HepG2 (cell line): ENCODE measurements around the gene GAPDH. TPM values are rescaled to one million over a fixed set of nuclear protein-coding genes. Genes with fewer than 3 reads are reported as not detected.

ENCODE experiments used
- ATF7-NPFF ChIP-seq: sonication (generic); formaldehyde crosslinking; IDR thresholded peaks from 2 replicates; pipeline ENCODE4 v1.8.1; 2023; ENCODE audit warnings: mild to moderate bottlenecking, low read depth, missing genetic modification reagents, moderate library complexity
- BATF2 ChIP-seq: sonication (generic); formaldehyde crosslinking; IDR thresholded peaks from 2 replicates; pipeline ENCODE4 v1.8.0; 2022; ENCODE audit warnings: mild to moderate bottlenecking, missing genetic modification reagents, moderate library complexity
- ETS1 ChIP-seq: sonication (generic); formaldehyde crosslinking; IDR thresholded peaks from 2 replicates; pipeline ENCODE4 v1.4.0; 2020; ENCODE audit warnings: missing genetic modification reagents
- MATR3 ChIP-seq: sonication (generic); formaldehyde crosslinking; IDR thresholded peaks from 2 replicates; pipeline ENCODE4 v1.4.0; 2020; ENCODE audit warnings: missing genetic modification reagents
- MAZ ChIP-seq, 2 experiments: sonication (generic) in 1 of 2; formaldehyde crosslinking in 1 of 2; IDR thresholded peaks; 2 replicates each; pipeline versions ENCODE4 v1.5.0 to v1.6.1; 2012 to 2020; ENCODE audit warnings: low read depth in 2 of 2, mild to moderate bottlenecking in 2 of 2, borderline replicate concordance in 1 of 2, improper control_type of control experiment in 1 of 2, low read length in 1 of 2, missing genetic modification reagents in 1 of 2, moderate library complexity in 1 of 2
- NCOA5 ChIP-seq: sonication (generic); formaldehyde crosslinking; IDR thresholded peaks from 2 replicates; pipeline ENCODE4 v1.4.0; 2020; ENCODE audit warnings: missing genetic modification reagents
- POLR2AphosphoS5 ChIP-seq: IDR thresholded peaks from 2 replicates; pipeline ENCODE4 v1.6.1; 2012; ENCODE audit warnings: low read depth, low read length
- PREB ChIP-seq: sonication (generic); formaldehyde crosslinking; IDR thresholded peaks from 2 replicates; pipeline ENCODE4 v1.4.0; 2020; ENCODE audit warnings: missing genetic modification reagents
- RAD21 ChIP-seq: fragments of 450-650 bp; formaldehyde crosslinking; IDR thresholded peaks from 2 replicates; pipeline ENCODE4 v1.5.0; 2020; ENCODE audit warnings: mild to moderate bottlenecking
- RFX5 ChIP-seq: IDR thresholded peaks from 2 replicates; pipeline ENCODE4 v1.6.1; 2011; ENCODE audit warnings: low read depth, low read length, improper control_type of control experiment
- RXRA ChIP-seq: sonication (generic); formaldehyde crosslinking; IDR thresholded peaks from 2 replicates; pipeline ENCODE4 v1.5.1; 2020; ENCODE audit warnings: missing genetic modification reagents
- SIN3A ChIP-seq: IDR thresholded peaks from 2 replicates; pipeline ENCODE4 v1.6.1; 2011; ENCODE audit warnings: low read depth, mild to moderate bottlenecking, control low read depth, low read length, borderline replicate concordance
- TCF12 ChIP-seq, 2 experiments: fragments of 450-650 bp in 1 of 2; sonication (generic) in 1 of 2; formaldehyde crosslinking in 1 of 2; IDR thresholded peaks; 2 replicates each; pipeline versions ENCODE4 v1.6.1 to v1.8.0; 2017 to 2022; ENCODE audit warnings: antibody characterized with exemption in 1 of 2, mild to moderate bottlenecking in 1 of 2, missing genetic modification reagents in 1 of 2, moderate library complexity in 1 of 2
- ZBTB34 ChIP-seq: sonication (generic); formaldehyde crosslinking; IDR thresholded peaks from 2 replicates; pipeline ENCODE4 v1.8.0; 2022; ENCODE audit warnings: mild to moderate bottlenecking, missing genetic modification reagents
- ZBTB42 ChIP-seq: sonication (generic); formaldehyde crosslinking; IDR thresholded peaks from 2 replicates; pipeline ENCODE4 v1.5.0; 2020; ENCODE audit warnings: mild to moderate bottlenecking, missing genetic modification reagents
- ZBTB7A ChIP-seq: sonication (generic); formaldehyde crosslinking; IDR thresholded peaks from 2 replicates; pipeline ENCODE4 v1.8.0; 2022; ENCODE audit warnings: mild to moderate bottlenecking, missing genetic modification reagents
- ZC3H13 ChIP-seq: sonication (generic); formaldehyde crosslinking; IDR thresholded peaks from 2 replicates; pipeline ENCODE4 v1.8.1; 2023; ENCODE audit warnings: mild to moderate bottlenecking, missing genetic modification reagents, moderate library complexity
- ZFP37 ChIP-seq: sonication (generic); formaldehyde crosslinking; IDR thresholded peaks from 2 replicates; pipeline ENCODE4 v1.4.0; 2020; ENCODE audit warnings: missing genetic modification reagents, borderline replicate concordance
- ZNF224 ChIP-seq: sonication (generic); formaldehyde crosslinking; IDR thresholded peaks from 2 replicates; pipeline ENCODE4 v1.5.0; 2020; ENCODE audit warnings: mild to moderate bottlenecking, missing genetic modification reagents
- ZNF280B ChIP-seq: sonication (generic); formaldehyde crosslinking; IDR thresholded peaks from 2 replicates; pipeline ENCODE4 v1.5.0; 2020; ENCODE audit warnings: missing genetic modification reagents, mild to moderate bottlenecking, borderline replicate concordance
- ZNF343 ChIP-seq: sonication (generic); formaldehyde crosslinking; IDR thresholded peaks from 2 replicates; pipeline ENCODE4 v1.4.0; 2020; ENCODE audit warnings: mild to moderate bottlenecking, missing genetic modification reagents
- ZNF746 ChIP-seq: sonication (generic); formaldehyde crosslinking; IDR thresholded peaks from 2 replicates; pipeline ENCODE4 v1.8.0; 2022; ENCODE audit warnings: mild to moderate bottlenecking, missing genetic modification reagents
- ZZZ3 ChIP-seq: sonication (generic); formaldehyde crosslinking; IDR thresholded peaks from 2 replicates; pipeline ENCODE4 v1.4.0; 2020; ENCODE audit warnings: missing genetic modification reagents, mild to moderate bottlenecking, borderline replicate concordance
- polyA plus RNA-seq, 8 experiments: library from polyadenylated mRNA; depleted of rRNA in 3 of 8; stranded (reverse) in 7 of 8; unstranded in 1 of 8; fragments of >200 nt; fragmentation: Illumina TruSeq in 4 of 8; extraction: Trizol in 4 of 8; gene quantifications; 2 replicates each; pipeline versions ENCODE4 v1.2.1 to v1.2.3, GENCODE V29; 2011 to 2016; ENCODE audit warnings: low read depth in 4 of 8, missing spikeins in 1 of 8, mixed read lengths in 1 of 8; ENCODE audit not compliant: insufficient read depth in 1 of 8
- total RNA-seq, 5 experiments: library from RNA; depleted of rRNA; stranded (reverse); fragments of >200 nt; fragmentation: Illumina TruSeq; extraction: Trizol; gene quantifications; 2 replicates each; pipeline ENCODE4 v1.2.3, GENCODE V29; 2016; ENCODE audit warnings: low read depth in 1 of 5

GAPDH gene
- total and polyA plus RNA-seq, 2 of the 13 experiments (the other 11 are each of a cell fraction or from before 2014, with no cell fraction given), result 3,038 to 12,722 TPM

GRCh38 chr12:6533653-6533922 is 729 bp upstream of the GAPDH start (continued):
- TF ChIP-seq ATF7-NPFF (CRISPR knock-in tag), result peak; percentile 32; the same call in 1 of the 2 replicates
- no peak for TF ChIP-seq RFX5
- TF ChIP-seq ZNF280B (CRISPR knock-in tag), result peak; percentile 57; the same call in 1 of the 2 replicates
- TF ChIP-seq MAZ (IDR thresholded peaks at IDR 0.05; ENCODE audit: borderline replicate concordance, low read depth, low read length), result no peak
- peak; percentile 31 for TF ChIP-seq MAZ (CRISPR knock-in tag; IDR thresholded peaks at IDR 0.05; ENCODE audit: low read depth)
- TF ChIP-seq ZC3H13 (CRISPR knock-in tag), result peak; percentile 13; the same call in 1 of the 2 replicates
- no peak for TF ChIP-seq ZFP37 (CRISPR knock-in tag)
- 0 out of 2 replicates have a peak, but pooled peaks have one; percentile 18 for TF ChIP-seq ZNF746 (CRISPR knock-in tag)
- TF ChIP-seq RAD21, result no peak
- 0 out of 2 replicates have a peak, but pooled peaks have one; percentile 47 for TF ChIP-seq BATF2 (CRISPR knock-in tag)
- 0 out of 2 replicates have a peak, but pooled peaks have one; percentile 32 for TF ChIP-seq SIN3A
- TF ChIP-seq TCF12 (IDR thresholded peaks at IDR 0.05), result no peak
- TF ChIP-seq TCF12 (CRISPR knock-in tag; IDR thresholded peaks at IDR 0.05), result peak; percentile 11; the same call in 1 of the 2 replicates
- peak; percentile 14; the same call in 1 of the 2 replicates for TF ChIP-seq RXRA (CRISPR knock-in tag)
- peak; percentile 41; the same call in 1 of the 2 replicates for TF ChIP-seq POLR2AphosphoS5
- TF ChIP-seq ZBTB7A, result no peak
- no peak for TF ChIP-seq MATR3 (CRISPR knock-in tag)
- TF ChIP-seq ZNF343 (CRISPR knock-in tag), result no peak
- TF ChIP-seq ZBTB34 (CRISPR knock-in tag), result 0 out of 2 replicates have a peak, but pooled peaks have one; percentile 24
- TF ChIP-seq ZBTB42, result peak; percentile 45; the same call in 1 of the 2 replicates
- 0 out of 2 replicates have a peak, but pooled peaks have one; percentile 28 for TF ChIP-seq ZNF224 (CRISPR knock-in tag)
- peak; percentile 39; the same call in 1 of the 2 replicates for TF ChIP-seq ZZZ3 (CRISPR knock-in tag)
- no peak for TF ChIP-seq PREB (CRISPR knock-in tag)
- TF ChIP-seq ETS1 (CRISPR knock-in tag), result no peak
- no peak for TF ChIP-seq NCOA5
